ENCODE measurements around the gene GLI1. TPM values are rescaled to one million over a fixed set of nuclear protein-coding genes. Genes with fewer than 3 reads are reported as not detected.

The GLI1 gene
- total RNA-seq, 1 experiment from 2014 or later = 1.9 TPM

DNA sequence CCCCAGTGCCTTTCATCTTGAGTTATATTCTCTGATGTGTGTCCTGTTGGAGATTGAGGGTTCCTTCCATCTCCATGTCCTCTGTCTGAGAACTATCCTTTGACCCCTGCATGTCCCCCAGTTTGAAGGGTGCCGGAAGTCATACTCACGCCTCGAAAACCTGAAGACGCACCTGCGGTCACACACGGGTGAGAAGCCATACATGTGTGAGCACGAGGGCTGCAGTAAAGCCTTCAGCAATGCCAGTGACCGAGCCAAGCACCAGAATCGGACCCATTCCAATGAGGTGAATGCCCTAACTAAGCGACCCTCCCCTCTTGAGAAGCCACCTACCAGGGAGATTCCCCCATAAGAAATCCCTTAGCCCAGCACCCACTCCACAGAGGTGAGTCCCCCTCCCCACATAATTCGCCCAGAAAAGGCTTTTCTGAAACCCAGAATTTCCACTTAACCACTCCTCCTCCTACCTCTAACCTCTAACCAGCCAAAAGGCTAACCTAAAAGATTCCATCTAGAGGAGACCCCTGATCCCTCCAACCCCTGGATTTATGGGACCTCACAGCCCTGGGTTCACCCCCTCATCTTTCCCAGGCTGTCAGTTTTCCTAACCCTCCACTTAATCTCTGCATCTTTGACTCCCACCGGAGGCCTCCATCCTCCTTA, 7.8 kb downstream of the GLI1 start:
- Histone ChIP-seq H4K20me1 (ENCODE audit: insufficient read depth, low read depth, low read length) (no peaks in the 10 kb centered on the region), H3K36me3 (ENCODE audit: insufficient read depth, low read length) (no peaks in the 10 kb centered on the region)

DNA sequence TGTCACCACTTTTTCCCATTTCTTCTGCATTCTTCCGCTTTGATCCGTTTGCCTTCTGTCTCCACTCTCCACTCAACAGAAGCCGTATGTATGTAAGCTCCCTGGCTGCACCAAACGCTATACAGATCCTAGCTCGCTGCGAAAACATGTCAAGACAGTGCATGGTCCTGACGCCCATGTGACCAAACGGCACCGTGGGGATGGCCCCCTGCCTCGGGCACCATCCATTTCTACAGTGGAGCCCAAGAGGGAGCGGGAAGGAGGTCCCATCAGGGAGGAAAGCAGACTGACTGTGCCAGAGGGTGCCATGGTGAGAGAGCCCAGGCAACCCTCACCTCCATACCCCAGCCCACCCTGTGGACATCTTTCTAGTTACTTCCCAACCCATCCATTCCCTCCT, 8.3 kb downstream of the GLI1 start:
- H3K9me2 ChIP-seq (replicated peaks; ENCODE audit: insufficient read depth, low read length) = no peaks in the 10 kb centered on the region
- no peaks in the 10 kb centered on the region for H3K9me3 ChIP-seq (ENCODE audit: low read length)
- no peaks in the 10 kb centered on the region for H3K79me2 ChIP-seq (ENCODE audit: low read length)
- DNase-seq = no peak
- H4K20me1 ChIP-seq (ENCODE audit: insufficient read depth, low read depth, low read length) = no peaks in the 10 kb centered on the region
- no peak overlapping the region for H3K4me2 ChIP-seq (ENCODE audit: low read depth, low read length, poor library complexity, severe bottlenecking)
- no peaks in the 10 kb centered on the region for H3K27me3 ChIP-seq (ENCODE audit: low read length)
- peaks cover 5% of the 10 kb centered on the region; the same call in 1 of the 2 replicates for H3K4me1 ChIP-seq (ENCODE audit: low read length)
- no peak overlapping the region for H3K4me3 ChIP-seq (ENCODE audit: low read length)
- H3K27ac ChIP-seq (ENCODE audit: low read length) = no peak overlapping the region
- H2AFZ ChIP-seq (ENCODE audit: low read length) = no peak overlapping the region
- no peak overlapping the region for H3K9ac ChIP-seq (ENCODE audit: low read length)
- H3K36me3 ChIP-seq (ENCODE audit: insufficient read depth, low read length) = no peaks in the 10 kb centered on the region

More for the DNA sequence above, 7.8 kb downstream of the GLI1 start:
- H3K4me2 ChIP-seq (ENCODE audit: low read depth, low read length, poor library complexity, severe bottlenecking) = no peak overlapping the region
- no peak for DNase-seq
- H2AFZ ChIP-seq (ENCODE audit: low read length) = no peak overlapping the region
- no peaks in the 10 kb centered on the region for H3K9me3 ChIP-seq (ENCODE audit: low read length)
- no peak overlapping the region for H3K9ac ChIP-seq (ENCODE audit: low read length)
- no peak overlapping the region for H3K27ac ChIP-seq (ENCODE audit: low read length)
- no peaks in the 10 kb centered on the region for H3K79me2 ChIP-seq (ENCODE audit: low read length)
- no peak overlapping the region for H3K4me3 ChIP-seq (ENCODE audit: low read length)
- H3K27me3 ChIP-seq (ENCODE audit: low read length) = no peaks in the 10 kb centered on the region
- peaks cover 5% of the 10 kb centered on the region; the same call in 1 of the 2 replicates for H3K4me1 ChIP-seq (ENCODE audit: low read length)
- H3K9me2 ChIP-seq (replicated peaks; ENCODE audit: insufficient read depth, low read length) = no peaks in the 10 kb centered on the region

- Histone ChIP-seq H3K27me3 (ENCODE audit: low read length) (no peaks in the 10 kb centered on the region), H3K79me2 (ENCODE audit: low read length) (no peaks in the 10 kb centered on the region), H3K9ac (ENCODE audit: low read length) (no peak overlapping the region), H3K4me3 (ENCODE audit: low read length) (no peak overlapping the region), H3K9me3 (ENCODE audit: low read length) (no peaks in the 10 kb centered on the region), H3K9me2 (replicated peaks; ENCODE audit: insufficient read depth, low read length) (no peaks in the 10 kb centered on the region), H3K4me2 (ENCODE audit: low read depth, low read length, poor library complexity, severe bottlenecking) (no peak overlapping the region), H2AFZ (ENCODE audit: low read length) (no peak overlapping the region), H3K4me1 (ENCODE audit: low read length) (peaks cover 5% of the 10 kb centered on the region; the same call in 1 of the 2 replicates), H3K27ac (ENCODE audit: low read length) (no peak overlapping the region), H3K36me3 (ENCODE audit: insufficient read depth, low read length) (no peaks in the 10 kb centered on the region), H4K20me1 (ENCODE audit: insufficient read depth, low read depth, low read length) (no peaks in the 10 kb centered on the region)
- no peak for DNase-seq
Observed at GRCh38 chr12:57469296-57470164, 9.9 kb downstream of the GLI1 start.

DNA sequence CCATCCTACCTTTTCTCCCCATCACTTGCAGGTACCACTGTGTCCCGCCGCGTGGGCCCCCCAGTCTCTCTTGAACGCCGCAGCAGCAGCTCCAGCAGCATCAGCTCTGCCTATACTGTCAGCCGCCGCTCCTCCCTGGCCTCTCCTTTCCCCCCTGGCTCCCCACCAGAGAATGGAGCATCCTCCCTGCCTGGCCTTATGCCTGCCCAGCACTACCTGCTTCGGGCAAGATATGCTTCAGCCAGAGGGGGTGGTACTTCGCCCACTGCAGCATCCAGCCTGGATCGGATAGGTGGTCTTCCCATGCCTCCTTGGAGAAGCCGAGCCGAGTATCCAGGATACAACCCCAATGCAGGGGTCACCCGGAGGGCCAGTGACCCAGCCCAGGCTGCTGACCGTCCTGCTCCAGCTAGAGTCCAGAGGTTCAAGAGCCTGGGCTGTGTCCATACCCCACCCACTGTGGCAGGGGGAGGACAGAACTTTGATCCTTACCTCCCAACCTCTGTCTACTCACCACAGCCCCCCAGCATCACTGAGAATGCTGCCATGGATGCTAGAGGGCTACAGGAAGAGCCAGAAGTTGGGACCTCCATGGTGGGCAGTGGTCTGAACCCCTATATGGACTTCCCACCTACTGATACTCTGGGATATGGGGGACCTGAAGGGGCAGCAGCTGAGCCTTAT, 10.8 kb downstream of the GLI1 start:
- Histone ChIP-seq H3K9me3 (ENCODE audit: low read length) (no peaks in the 10 kb centered on the region), H3K4me1 (ENCODE audit: low read length) (peaks cover 5% of the 10 kb centered on the region; the same call in 1 of the 2 replicates), H3K9ac (ENCODE audit: low read length) (no peak overlapping the region), H3K36me3 (ENCODE audit: insufficient read depth, low read length) (no peaks in the 10 kb centered on the region), H2AFZ (ENCODE audit: low read length) (no peak overlapping the region), H3K79me2 (ENCODE audit: low read length) (no peaks in the 10 kb centered on the region), H3K9me2 (replicated peaks; ENCODE audit: insufficient read depth, low read length) (no peaks in the 10 kb centered on the region), H3K4me2 (ENCODE audit: low read depth, low read length, poor library complexity, severe bottlenecking) (no peak overlapping the region), H3K4me3 (ENCODE audit: low read length) (no peak overlapping the region), H4K20me1 (ENCODE audit: insufficient read depth, low read depth, low read length) (no peaks in the 10 kb centered on the region), H3K27ac (ENCODE audit: low read length) (no peak overlapping the region), H3K27me3 (ENCODE audit: low read length) (no peaks in the 10 kb centered on the region)
- no peak for DNase-seq

- Histone ChIP-seq H2AFZ (ENCODE audit: low read length) (no peak overlapping the region), H3K9ac (ENCODE audit: low read length) (no peak overlapping the region), H3K79me2 (ENCODE audit: low read length) (no peaks in the 10 kb centered on the region), H3K9me3 (ENCODE audit: low read length) (no peaks in the 10 kb centered on the region), H3K4me2 (ENCODE audit: low read depth, low read length, poor library complexity, severe bottlenecking) (no peak overlapping the region), H3K9me2 (replicated peaks; ENCODE audit: insufficient read depth, low read length) (no peaks in the 10 kb centered on the region), H3K27ac (ENCODE audit: low read length) (no peak overlapping the region), H3K27me3 (ENCODE audit: low read length) (no peaks in the 10 kb centered on the region), H3K36me3 (ENCODE audit: insufficient read depth, low read length) (no peaks in the 10 kb centered on the region), H4K20me1 (ENCODE audit: insufficient read depth, low read depth, low read length) (no peaks in the 10 kb centered on the region), H3K4me1 (ENCODE audit: low read length) (peaks cover 5% of the 10 kb centered on the region; the same call in 1 of the 2 replicates), H3K4me3 (ENCODE audit: low read length) (no peak overlapping the region)
- no peak for DNase-seq
Observed at GRCh38 chr12:57470970-57471656, 11.5 kb downstream of the GLI1 start.

DNA sequence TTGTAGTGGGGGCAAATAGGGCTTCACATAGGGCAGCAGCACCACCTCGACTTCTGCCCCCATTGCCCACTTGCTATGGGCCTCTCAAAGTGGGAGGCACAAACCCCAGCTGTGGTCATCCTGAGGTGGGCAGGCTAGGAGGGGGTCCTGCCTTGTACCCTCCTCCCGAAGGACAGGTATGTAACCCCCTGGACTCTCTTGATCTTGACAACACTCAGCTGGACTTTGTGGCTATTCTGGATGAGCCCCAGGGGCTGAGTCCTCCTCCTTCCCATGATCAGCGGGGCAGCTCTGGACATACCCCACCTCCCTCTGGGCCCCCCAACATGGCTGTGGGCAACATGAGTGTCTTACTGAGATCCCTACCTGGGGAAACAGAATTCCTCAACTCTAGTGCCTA, 12.1 kb downstream of the GLI1 start:
- no peak overlapping the region for H3K27ac ChIP-seq (ENCODE audit: low read length)

GRCh38 chr12:57472391-57472790, 12.8 kb downstream of the GLI1 start:
- no peaks in the 10 kb centered on the region for H3K27me3 ChIP-seq (ENCODE audit: low read length)
- H3K4me2 ChIP-seq (ENCODE audit: low read depth, low read length, poor library complexity, severe bottlenecking) = no peak overlapping the region
- H3K9ac ChIP-seq (ENCODE audit: low read length) = no peak overlapping the region
- no peak overlapping the region for H3K4me3 ChIP-seq (ENCODE audit: low read length)
- H3K4me1 ChIP-seq (ENCODE audit: low read length) = peaks cover 7% of the 10 kb centered on the region
- H3K27ac ChIP-seq (ENCODE audit: low read length) = no peak overlapping the region
- no peak overlapping the region for H2AFZ ChIP-seq (ENCODE audit: low read length)
- no peaks in the 10 kb centered on the region for H4K20me1 ChIP-seq (ENCODE audit: insufficient read depth, low read depth, low read length)
- H3K79me2 ChIP-seq (ENCODE audit: low read length) = no peaks in the 10 kb centered on the region
- H3K9me2 ChIP-seq (replicated peaks; ENCODE audit: insufficient read depth, low read length) = no peaks in the 10 kb centered on the region
- no peaks in the 10 kb centered on the region for H3K9me3 ChIP-seq (ENCODE audit: low read length)
- H3K36me3 ChIP-seq (ENCODE audit: insufficient read depth, low read length) = no peaks in the 10 kb centered on the region
- no peak for DNase-seq

More for the DNA sequence above, 12.1 kb downstream of the GLI1 start:
- DNase-seq = no peak
- Histone ChIP-seq H3K9ac (ENCODE audit: low read length) (no peak overlapping the region), H3K4me3 (ENCODE audit: low read length) (no peak overlapping the region), H3K4me1 (ENCODE audit: low read length) (peaks cover 5% of the 10 kb centered on the region; the same call in 1 of the 2 replicates), H2AFZ (ENCODE audit: low read length) (no peak overlapping the region), H3K36me3 (ENCODE audit: insufficient read depth, low read length) (no peaks in the 10 kb centered on the region), H3K79me2 (ENCODE audit: low read length) (no peaks in the 10 kb centered on the region), H3K4me2 (ENCODE audit: low read depth, low read length, poor library complexity, severe bottlenecking) (no peak overlapping the region), H3K27me3 (ENCODE audit: low read length) (no peaks in the 10 kb centered on the region), H3K9me2 (replicated peaks; ENCODE audit: insufficient read depth, low read length) (no peaks in the 10 kb centered on the region), H3K9me3 (ENCODE audit: low read length) (no peaks in the 10 kb centered on the region), H4K20me1 (ENCODE audit: insufficient read depth, low read depth, low read length) (no peaks in the 10 kb centered on the region)

All from Karpas-422 (cell line).